Tibial nerve (tissue), 4 donors: ENCODE results near the gene DDAH1. TPM values are rescaled to one million over a fixed set of nuclear protein-coding genes. Genes with fewer than 3 reads are reported as not detected.

Experiments
- DNase-seq, 2 donors: peaks; one replicate each; pipeline ENCODE4 v3.0.0-alpha.2; 2019; ENCODE audit warnings: low spot score in 2 of 2
- H3K27ac ChIP-seq, 4 donors: fragments of 200-600 bp; sonication (generic) in 3 of 4; one replicate each; pipeline ENCODE4 v1.5.1; 2017 to 2019; ENCODE audit warnings: mild to moderate bottlenecking in 1 of 4
- H3K27me3 ChIP-seq, 2 donors: fragments of 200-600 bp; sonication (generic) in 1 of 2; one replicate each; pipeline versions ENCODE4 v1.5.1 to v1.6.0; 2017 to 2019
- H3K36me3 ChIP-seq, 3 donors: fragments of 200-600 bp; sonication (generic); one replicate each; pipeline ENCODE4 v1.5.1; 2018 to 2019
- H3K4me1 ChIP-seq, 4 donors: fragments of 200-600 bp; sonication (generic) in 3 of 4; one replicate each; pipeline ENCODE4 v1.5.1; 2017 to 2019
- H3K4me3 ChIP-seq, 4 donors: fragments of 200-600 bp; sonication (generic) in 3 of 4; one replicate each; pipeline ENCODE4 v1.5.1; 2017 to 2019; ENCODE audit warnings: mild to moderate bottlenecking in 1 of 4, moderate library complexity in 1 of 4
- H3K9me3 ChIP-seq, 4 donors: fragments of 200-600 bp; sonication (generic) in 3 of 4; one replicate each; pipeline ENCODE4 v1.5.1; 2017 to 2019
- EP300 ChIP-seq, 2 donors: sonication (generic); formaldehyde crosslinking; IDR thresholded peaks; one replicate each; pipeline ENCODE4 v1.6.1; 2017; ENCODE audit warnings: antibody characterized with exemption in 2 of 2, mild to moderate bottlenecking in 1 of 2
- POLR2A ChIP-seq, 2 donors: fragments of 450-650 bp; IDR thresholded peaks; one replicate each; pipeline ENCODE4 v1.6.1; 2017; ENCODE audit warnings: antibody characterized with exemption in 2 of 2, mild to moderate bottlenecking in 2 of 2, moderate library complexity in 2 of 2
- WGBS, 2 donors: methylation state at CpG; one replicate each; pipeline ENCODE4 v1.1.5; 2018; 5-methylcytosine and 5-hydroxymethylcytosine counted together
- total RNA-seq, 4 donors: library from RNA; depleted of rRNA; stranded (reverse); fragments of >200 nt; gene quantifications; one replicate each; pipeline ENCODE4 v1.1.0, GENCODE V29; 2016
- TF ChIP-seq, protein P1 (sequence below), 5 experiments: fragments of 200-600 bp in 3 of 5; fragments of 450-650 bp in 2 of 5; sonication (generic) in 3 of 5; IDR thresholded peaks; one replicate each; pipeline ENCODE4 v1.5.1; 2016 to 2019; ENCODE audit warnings: antibody characterized with exemption in 5 of 5, mild to moderate bottlenecking in 3 of 5, moderate library complexity in 2 of 5

Gene DDAH1
- total RNA-seq, 4 donors from 2014 or later, result 17.7 to 23.4 (median 21.8) TPM

DNA sequence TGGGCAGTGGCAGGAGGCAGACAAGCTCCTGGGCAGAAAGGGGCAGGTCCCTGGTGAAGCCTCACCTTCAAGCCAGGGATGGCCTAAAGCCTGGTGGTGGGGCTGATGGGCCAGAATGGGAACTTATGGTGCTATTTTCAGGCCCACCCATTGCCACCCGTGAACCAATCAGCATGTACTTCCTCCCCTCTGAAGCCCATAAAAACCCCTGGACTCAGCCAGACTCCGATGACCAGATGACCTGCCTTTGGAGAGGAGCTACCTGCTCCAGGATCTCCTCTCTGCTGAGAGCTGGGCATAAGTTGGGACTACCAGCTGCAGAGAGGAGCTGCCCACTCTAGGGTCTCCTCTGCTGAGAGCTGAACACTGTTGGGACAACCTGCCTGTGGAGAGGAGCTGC lies 180.8 kb downstream of the DDAH1 start:
- no peaks in the 10 kb centered on the region for H3K9me3 ChIP-seq

DNA sequence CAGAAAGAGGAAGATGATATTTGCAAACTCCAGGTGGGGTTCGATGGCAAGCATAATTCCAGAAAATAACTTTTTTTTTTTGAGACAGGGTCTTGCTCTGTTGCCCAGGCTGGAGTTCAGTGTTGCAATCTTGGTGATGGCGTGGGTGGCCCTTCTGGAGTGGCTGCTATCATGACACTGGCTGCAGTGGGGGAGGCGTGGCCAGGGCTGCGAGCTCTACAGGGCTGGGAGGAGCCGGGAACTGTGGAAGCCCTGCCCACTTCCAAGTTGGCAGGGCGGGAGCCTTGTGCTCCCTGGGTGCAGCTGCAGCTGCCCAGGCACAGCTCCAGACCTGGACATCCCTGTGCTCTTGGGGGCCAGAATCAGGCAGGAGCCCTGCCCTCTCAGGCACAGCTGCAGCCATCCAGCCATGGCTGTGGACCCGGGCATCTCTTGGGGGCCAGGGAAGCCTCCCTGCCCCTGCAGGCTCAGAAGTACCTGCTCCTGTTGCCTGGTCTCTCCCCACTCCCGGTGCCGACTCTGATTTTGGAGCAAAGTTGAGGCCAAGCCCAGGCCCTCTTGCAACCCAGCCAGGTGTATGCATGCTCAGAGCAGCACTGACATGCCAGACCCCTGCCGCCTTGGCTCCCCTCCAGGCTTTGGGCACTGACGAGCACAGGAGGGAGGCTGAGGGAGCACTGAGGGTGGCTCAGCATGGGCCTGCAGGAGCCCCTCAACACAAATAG lies 181.3 kb downstream of the DDAH1 start:
- H3K27me3 ChIP-seq, result no peaks in the 10 kb centered on the region
- WGBS, 2 donors, result 82 to 86% methylated on average over 7 to 10 of the region's 11 CpGs
- no peak for DNase-seq

More for the DNA sequence above, 180.8 kb downstream of the DDAH1 start:
- Histone ChIP-seq H3K36me3 (peaks cover 0 to 13% (median 0%) of the 10 kb centered on the region in 3 donors), H3K27ac (no peak overlapping the region), H3K27me3 (no peaks in the 10 kb centered on the region), H3K4me1 (peaks cover 0 to 3% (median 0%) of the 10 kb centered on the region in 4 donors), H3K4me3 (no peak overlapping the region)
- no peak for DNase-seq
- TF ChIP-seq POLR2A (IDR thresholded peaks at IDR 0.05) (no peak), EP300 (IDR thresholded peaks at IDR 0.05) (no peak)
- TF ChIP-seq, protein P1, sequence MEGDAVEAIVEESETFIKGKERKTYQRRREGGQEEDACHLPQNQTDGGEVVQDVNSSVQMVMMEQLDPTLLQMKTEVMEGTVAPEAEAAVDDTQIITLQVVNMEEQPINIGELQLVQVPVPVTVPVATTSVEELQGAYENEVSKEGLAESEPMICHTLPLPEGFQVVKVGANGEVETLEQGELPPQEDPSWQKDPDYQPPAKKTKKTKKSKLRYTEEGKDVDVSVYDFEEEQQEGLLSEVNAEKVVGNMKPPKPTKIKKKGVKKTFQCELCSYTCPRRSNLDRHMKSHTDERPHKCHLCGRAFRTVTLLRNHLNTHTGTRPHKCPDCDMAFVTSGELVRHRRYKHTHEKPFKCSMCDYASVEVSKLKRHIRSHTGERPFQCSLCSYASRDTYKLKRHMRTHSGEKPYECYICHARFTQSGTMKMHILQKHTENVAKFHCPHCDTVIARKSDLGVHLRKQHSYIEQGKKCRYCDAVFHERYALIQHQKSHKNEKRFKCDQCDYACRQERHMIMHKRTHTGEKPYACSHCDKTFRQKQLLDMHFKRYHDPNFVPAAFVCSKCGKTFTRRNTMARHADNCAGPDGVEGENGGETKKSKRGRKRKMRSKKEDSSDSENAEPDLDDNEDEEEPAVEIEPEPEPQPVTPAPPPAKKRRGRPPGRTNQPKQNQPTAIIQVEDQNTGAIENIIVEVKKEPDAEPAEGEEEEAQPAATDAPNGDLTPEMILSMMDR (IDR thresholded peaks at IDR 0.05), result no peak
- WGBS, 2 donors, result 100% methylated on average over 2 of the region's 2 CpGs

DNA sequence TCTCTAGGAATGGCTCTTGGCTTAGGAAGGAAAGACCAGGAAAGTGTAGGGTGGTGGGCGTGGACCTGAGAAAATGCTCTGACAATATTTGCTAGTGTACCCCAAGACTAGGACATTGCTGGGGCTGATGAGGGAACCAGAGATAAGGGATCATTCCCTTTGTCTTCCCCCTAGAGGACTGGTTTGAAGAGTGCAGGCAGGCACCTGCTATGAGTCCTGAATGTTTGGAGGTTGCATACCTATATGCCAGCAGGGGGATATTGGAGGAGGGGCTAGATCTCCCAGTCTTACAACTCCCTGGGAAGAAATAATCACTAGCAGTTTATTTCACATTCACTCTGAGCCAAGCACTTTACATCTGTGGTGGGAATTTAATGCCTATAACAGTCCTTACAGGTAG lies 182.5 kb downstream of the DDAH1 start:
- peaks cover 0 to 5% (median 0%) of the 10 kb centered on the region in 4 donors for H3K4me1 ChIP-seq
- no peak overlapping the region for H3K4me3 ChIP-seq
- peaks cover 0 to 13% (median 0%) of the 10 kb centered on the region in 3 donors for H3K36me3 ChIP-seq
- no peak for DNase-seq
- TF ChIP-seq POLR2A (IDR thresholded peaks at IDR 0.05), result no peak
- TF ChIP-seq, protein P1 (IDR thresholded peaks at IDR 0.05), result no peak
- no peak for TF ChIP-seq EP300 (IDR thresholded peaks at IDR 0.05)
- H3K27me3 ChIP-seq, result no peaks in the 10 kb centered on the region
- H3K27ac ChIP-seq, result no peak overlapping the region
- H3K9me3 ChIP-seq, result no peaks in the 10 kb centered on the region
- 89 to 100% methylated on average over 1 of the region's 1 CpG for WGBS, 2 donors

More for the DNA sequence above, 181.3 kb downstream of the DDAH1 start:
- no peak overlapping the region for H3K4me3 ChIP-seq
- no peaks in the 10 kb centered on the region for H3K9me3 ChIP-seq
- H3K27ac ChIP-seq, result no peak overlapping the region
- H3K36me3 ChIP-seq, result peaks cover 0 to 13% (median 0%) of the 10 kb centered on the region in 3 donors
- peaks cover 0 to 5% (median 0%) of the 10 kb centered on the region in 4 donors for H3K4me1 ChIP-seq
- TF ChIP-seq POLR2A (IDR thresholded peaks at IDR 0.05) (no peak), EP300 (IDR thresholded peaks at IDR 0.05) (no peak)
- TF ChIP-seq, protein P1 (IDR thresholded peaks at IDR 0.05), result no peak

DNA sequence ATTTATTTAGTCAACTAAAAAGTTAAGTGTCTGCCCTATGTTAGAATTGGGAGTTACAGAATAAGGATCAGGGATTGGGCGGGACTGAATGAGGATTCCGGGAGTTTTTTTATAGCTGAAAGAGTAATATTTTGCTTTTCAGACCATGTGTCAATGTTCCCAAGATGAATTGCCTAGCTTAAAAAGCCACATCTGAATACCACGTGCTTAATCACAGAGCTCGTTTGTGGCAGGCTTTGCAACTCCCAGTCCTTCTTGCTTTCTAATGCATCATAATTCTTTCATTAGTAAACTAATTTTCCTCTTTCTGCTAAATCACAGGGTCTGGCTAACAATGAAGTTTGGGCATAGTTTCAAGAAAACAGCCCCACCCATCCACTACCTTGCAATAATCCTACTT lies 184.3 kb downstream of the DDAH1 start:
- no peaks in the 10 kb centered on the region for H3K27me3 ChIP-seq
- TF ChIP-seq EP300 (IDR thresholded peaks at IDR 0.05) (no peak), POLR2A (IDR thresholded peaks at IDR 0.05) (no peak)
- TF ChIP-seq, protein P1 (IDR thresholded peaks at IDR 0.05), result no peak
- DNase-seq, result no peak
- H3K9me3 ChIP-seq, result no peaks in the 10 kb centered on the region
- 48 to 54% methylated on average over 4 of the region's 4 CpGs for WGBS, 2 donors
- H3K27ac ChIP-seq, result no peak overlapping the region
- H3K4me1 ChIP-seq, result peaks cover 0 to 9% (median 0%) of the 10 kb centered on the region in 4 donors
- H3K36me3 ChIP-seq, result peaks cover 0 to 13% (median 0%) of the 10 kb centered on the region in 3 donors
- no peak overlapping the region for H3K4me3 ChIP-seq

DNA sequence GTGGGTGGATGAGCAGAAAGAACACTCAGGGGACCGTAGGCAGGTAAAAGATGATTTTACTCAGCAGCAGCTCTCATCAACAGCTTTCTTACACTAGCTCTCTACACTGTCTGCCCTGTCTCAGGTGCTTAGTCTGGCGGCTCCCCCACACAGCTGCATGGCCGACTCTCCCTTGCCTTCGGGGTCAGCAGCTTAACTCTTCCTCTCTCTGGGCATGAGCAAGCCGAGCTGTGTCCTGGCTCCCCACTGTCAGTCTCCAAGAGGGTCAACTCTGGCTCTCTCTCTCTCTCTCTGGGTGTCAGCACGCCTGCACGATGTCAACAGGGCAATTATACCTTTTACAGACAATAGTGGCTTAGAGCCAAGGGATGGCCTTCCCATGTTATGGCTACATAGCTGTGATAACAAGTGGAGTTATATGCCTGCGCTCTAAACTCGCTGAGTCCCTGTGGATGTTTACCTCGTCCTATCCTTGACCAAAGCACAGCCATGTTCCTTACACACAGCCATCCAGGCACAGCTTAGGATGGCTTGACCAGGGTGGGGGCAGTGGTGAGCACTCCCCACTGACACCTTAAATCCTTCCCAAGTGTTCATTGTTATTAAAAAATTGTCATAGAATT lies 185.4 kb downstream of the DDAH1 start:
- Histone ChIP-seq H3K27me3 (no peaks in the 10 kb centered on the region), H3K4me3 (no peak overlapping the region), H3K4me1 (peaks cover 0 to 20% (median 7%) of the 10 kb centered on the region in 4 donors), H3K9me3 (no peaks in the 10 kb centered on the region), H3K27ac (peak overlapping the region in 3 of 4 donors; percentile 23 to 98 (median 80)), H3K36me3 (peaks cover 0 to 7% (median 0%) of the 10 kb centered on the region in 3 donors)
- DNase-seq, result no peak
- TF ChIP-seq, protein P1 (IDR thresholded peaks at IDR 0.05), result no peak
- TF ChIP-seq EP300 (IDR thresholded peaks at IDR 0.05), result no peak
- no peak for TF ChIP-seq POLR2A (IDR thresholded peaks at IDR 0.05)
- 71 to 77% methylated on average over 10 of the region's 10 CpGs for WGBS, 2 donors
